GM18498 (cell line): ENCODE data around the gene LIN28B.
"Not testable (repeated sequence)": the region's sequence is repeated elsewhere in the genome, so short reads cannot be mapped to it uniquely, and the experiment has no call there.

Experiments used
- ATAC-seq: cut with Tn5 transposase; IDR thresholded peaks from one replicate; pipeline ENCODE4 v1.9.1; 2021; ENCODE audit warnings: mild to moderate bottlenecking, moderate library complexity; ENCODE audit not compliant: unreplicated experiment

The LIN28B gene

GRCh38 chr6:104955927-104956730 is 778 bp upstream of the LIN28B start:
- no peak for ATAC-seq

- no peak for ATAC-seq
Observed at GRCh38 chr6:104957301-104958177, 632 bp downstream of the LIN28B start.

DNA sequence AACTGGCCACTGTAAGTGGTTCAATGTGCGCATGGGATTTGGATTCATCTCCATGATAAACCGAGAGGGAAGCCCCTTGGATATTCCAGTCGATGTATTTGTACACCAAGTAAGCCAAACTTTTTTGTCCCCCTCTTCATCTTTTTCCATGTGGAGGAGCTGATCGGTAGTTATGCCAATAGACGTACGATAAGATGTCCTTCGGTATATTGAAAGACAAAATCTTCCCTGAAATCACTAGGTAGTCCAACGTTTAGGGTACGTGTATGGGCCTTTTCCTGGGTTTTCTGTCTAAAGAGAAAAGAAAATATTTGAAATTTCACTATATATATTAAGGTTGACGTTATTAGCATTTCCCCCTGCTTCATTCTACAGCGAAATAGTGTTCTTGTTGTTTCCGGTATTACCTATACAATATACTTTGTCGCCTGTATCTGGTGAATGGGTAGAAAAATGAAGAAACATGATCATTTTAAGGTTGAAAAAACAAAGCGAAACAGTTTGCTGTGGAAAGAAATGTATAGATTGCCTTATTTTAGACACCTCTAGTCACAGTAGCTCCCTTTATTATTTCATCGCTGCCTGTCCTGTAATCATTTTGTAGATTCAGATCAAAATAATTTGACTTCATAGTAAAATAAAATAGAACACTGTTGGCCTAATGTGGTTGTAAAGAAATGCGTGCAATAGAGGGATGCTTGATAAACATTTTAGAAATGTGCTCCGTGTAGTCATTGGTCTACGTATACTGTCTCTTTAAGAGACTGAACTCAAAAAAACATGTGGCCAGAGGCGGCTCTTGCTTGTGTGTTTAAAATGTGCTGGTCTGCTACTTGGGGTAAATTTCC is 1.5 kb downstream of the LIN28B start:
- ATAC-seq: no peak

DNA sequence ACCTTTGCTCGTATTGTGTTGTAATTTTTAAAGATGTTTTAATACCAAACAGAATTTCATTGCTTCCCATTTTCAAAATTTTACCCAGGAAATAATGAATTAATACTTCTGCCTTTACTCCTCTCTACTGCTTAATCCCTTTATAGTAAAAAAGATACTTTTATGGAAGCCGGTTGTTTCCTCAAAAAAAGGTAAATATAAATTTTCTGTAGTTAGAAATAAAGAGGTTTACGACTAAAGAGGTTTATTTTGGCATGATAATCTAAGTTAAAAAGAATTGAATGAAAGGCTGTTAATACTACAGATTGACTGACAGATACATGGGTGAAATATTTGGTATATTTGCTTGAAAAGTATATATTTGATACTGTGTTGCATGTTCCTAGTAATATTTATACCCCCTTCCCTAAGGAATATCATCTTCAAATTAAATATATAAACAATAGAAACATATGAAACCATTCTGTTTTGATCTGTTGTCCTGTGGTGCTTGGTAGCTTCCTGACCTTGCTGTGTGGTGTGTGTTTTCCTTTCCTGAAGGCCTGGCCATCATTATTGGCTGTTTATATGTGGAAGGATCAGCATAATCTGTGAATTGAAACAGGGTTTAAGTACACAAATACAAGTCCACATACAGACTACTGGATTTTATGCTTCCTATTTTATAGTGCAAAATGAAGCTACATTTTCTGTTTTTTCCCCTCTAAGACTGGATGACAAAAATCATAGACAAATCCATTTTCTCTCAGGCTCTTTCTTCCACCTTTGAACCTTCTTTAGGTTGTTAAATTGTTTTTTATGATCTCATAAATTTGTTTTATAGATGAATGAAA is 2.3 kb downstream of the LIN28B start:
- no peak for ATAC-seq

DNA sequence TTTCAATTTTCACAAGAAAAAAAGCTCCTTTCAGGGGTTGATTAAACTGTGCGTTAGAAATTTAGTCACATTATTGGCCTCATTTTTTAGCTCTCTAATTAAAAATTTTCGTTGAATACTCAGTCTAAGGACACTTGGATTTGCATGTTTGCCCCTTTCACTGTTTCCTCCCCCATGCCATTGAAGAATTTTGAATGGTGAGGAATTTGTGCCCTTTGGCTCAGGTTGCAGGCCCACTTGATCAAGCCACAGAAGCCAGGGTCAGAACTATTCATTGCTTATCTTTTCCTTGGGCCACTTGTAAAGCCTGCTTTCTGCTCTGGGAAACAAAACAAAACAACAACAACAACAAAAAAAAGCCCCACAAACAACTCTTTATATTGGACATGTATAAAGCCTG is 12.2 kb downstream of the LIN28B start:
- ATAC-seq: no peak

DNA sequence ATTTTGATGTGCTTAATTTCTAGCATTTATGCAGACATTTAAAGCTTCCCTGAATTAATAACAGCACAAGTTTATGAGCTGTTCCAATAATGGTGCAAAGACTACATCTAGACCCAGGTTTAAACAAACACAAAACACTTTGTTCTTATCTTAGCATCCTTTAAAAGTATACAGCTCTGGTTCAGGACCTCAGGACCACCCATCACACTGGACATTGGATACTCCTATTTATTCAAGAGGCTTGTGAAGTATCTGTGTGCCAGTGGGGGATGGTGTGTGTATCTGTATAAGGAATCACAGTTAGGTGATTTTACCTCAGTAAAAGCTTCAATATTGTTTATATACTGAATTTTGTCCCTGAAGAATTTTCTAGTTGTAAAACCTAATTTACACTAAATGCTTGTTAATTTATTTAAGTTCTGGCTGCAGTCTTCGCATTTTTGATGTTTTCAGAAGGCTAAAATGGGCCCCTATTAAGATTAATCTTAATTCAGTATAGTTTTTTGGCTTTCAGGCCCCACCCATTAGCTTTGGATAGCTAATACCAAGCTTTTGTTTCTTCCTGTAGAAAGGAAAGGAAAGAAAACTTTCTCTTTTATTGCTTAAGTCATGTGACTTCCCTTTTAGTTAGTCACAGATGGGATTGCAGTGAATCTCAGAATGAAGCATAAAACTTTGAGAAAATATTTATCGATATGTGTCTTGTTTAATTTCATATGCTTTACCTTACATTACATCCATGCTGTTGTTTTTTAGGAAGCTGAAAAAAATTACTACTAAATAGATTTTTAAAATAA is 13.1 kb downstream of the LIN28B start:
- ATAC-seq: no peak

GRCh38 chr6:104973404-104973803 is 16.5 kb downstream of the LIN28B start:
- no peak for ATAC-seq

GRCh38 chr6:104983296-104983695 is 26.4 kb downstream of the LIN28B start:
- no peak for ATAC-seq

DNA sequence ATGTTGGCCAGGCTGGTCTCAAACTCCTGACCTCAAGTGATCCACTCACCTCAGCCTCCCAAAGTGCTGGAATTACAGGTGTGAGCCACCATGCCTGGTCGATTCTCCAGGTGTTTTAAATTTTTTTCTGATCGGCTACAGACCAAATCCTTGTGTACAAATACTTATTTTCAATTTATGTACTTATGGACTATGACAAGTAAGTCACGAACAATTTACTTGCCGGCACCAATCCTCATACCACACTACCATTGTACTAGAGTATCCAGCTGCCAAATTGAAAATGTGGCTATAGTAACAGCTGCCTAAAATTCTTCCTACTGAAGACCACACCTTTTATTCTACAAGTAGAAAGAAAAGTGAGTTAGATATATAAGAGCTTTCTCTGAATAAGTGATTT is 26.9 kb downstream of the LIN28B start:
- ATAC-seq: no peak

DNA sequence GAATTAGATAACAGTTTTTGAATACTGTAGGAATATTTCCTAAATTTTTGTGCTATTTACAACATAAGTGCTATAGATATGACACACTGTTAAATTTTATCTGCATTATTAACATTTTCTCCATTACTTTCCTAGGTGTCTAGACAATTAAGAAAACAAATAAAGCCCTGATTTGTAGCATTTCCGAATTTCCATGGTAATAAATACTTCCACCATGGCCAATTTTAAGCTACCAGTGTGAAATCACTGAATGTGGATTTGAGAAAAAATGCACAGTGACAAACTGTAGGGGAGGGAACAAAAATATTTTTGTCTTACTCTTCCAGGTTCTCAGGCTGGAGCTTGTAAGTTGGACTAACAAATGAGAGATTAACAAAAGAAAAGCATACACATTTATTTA is 27.9 kb downstream of the LIN28B start:
- no peak for ATAC-seq

GRCh38 chr6:104985875-104986274 is 29.0 kb downstream of the LIN28B start:
- not testable (repeated sequence) for ATAC-seq

GRCh38 chr6:104986625-104987024 is 29.7 kb downstream of the LIN28B start:
- ATAC-seq: no peak

DNA sequence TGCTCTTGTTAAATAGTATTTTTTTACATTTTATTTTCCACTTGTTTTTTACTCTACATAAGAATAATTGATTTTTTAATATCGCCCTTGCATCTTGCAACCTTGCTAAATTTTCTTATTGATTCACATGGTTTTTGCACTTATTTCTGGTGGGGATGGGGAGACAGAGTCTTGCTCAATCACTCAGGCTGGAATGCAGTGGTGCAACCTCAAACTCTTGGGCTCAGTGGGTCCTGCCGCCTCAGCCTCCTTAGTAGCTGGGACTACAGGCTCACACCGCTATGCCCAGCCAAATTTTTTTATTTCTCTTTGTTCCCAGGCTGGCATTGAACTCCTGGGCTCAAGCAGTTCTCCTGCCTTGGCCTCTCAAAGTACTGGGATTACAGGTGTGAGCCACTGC is 30.3 kb downstream of the LIN28B start:
- no peak for ATAC-seq

- ATAC-seq: no peak
Observed at GRCh38 chr6:104990085-104990484, 33.2 kb downstream of the LIN28B start.

- ATAC-seq: not testable (repeated sequence)
Observed at GRCh38 chr6:104991062-104991461, 34.2 kb downstream of the LIN28B start.

DNA sequence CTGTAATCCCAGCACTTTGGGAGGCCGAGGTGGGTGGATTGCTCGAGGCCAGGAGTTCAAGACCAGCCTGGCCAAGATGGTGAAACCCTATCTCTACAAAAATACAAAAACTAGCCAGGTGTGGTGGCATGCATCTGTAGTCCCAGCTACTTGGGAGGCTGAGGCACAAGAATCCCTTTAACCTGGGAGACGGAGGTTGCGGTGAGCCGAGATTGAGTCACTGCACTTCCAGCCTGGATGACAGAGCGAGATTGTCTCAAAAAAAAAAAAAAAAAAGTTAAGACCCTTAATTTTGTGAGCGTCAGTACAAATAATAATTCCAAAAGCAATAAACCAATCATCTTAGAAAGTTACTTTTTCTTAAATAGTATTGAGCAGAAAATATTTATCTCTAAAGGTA is 36.7 kb downstream of the LIN28B start:
- ATAC-seq: not testable (repeated sequence)

- ATAC-seq: no peak
Observed at GRCh38 chr6:104995989-104996617, 39.2 kb downstream of the LIN28B start.

GRCh38 chr6:105001063-105001462 is 44.2 kb downstream of the LIN28B start:
- no peak for ATAC-seq

DNA sequence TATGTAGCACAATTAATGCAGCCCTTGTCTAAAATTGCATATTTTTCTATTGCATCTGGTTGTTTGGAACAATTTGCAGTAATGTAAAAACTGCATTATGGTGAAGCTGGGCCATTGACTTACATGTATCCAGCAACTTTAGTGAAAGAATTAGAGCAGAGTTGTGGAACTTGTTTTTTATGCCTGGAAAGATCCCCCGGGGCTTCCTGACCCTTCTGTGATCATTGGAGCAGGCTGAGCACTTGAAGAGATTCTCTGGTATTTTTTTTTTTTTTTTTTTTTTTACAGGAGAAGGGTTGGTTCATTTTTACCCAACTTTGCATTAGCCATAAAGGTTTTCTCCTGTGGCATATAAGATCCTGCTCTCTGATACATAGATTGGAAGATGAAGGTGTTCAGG is 45.0 kb downstream of the LIN28B start:
- no peak for ATAC-seq
